ENCODE results near the gene WIPF1.

Gene WIPF1

GRCh38 chr2:174623690-174624089, 26.1 kb upstream of the WIPF1 start:
- DNase-seq (ENCODE audit: extremely low spot score, insufficient read length, low read depth) (no peak), FAIRE-seq (peak; percentile 67)

GRCh38 chr2:174623106-174623637, 25.6 kb upstream of the WIPF1 start:
- DNase-seq (ENCODE audit: extremely low spot score, insufficient read length, low read depth) (no peak), FAIRE-seq (peak; percentile 71)

- no peak for FAIRE-seq
- DNase-seq (ENCODE audit: extremely low spot score, insufficient read length, low read depth), result no peak
Observed at GRCh38 chr2:174621323-174621722, 23.7 kb upstream of the WIPF1 start.

- FAIRE-seq (no peak), DNase-seq (ENCODE audit: extremely low spot score, insufficient read length, low read depth) (no peak)
Observed at GRCh38 chr2:174618179-174618578, 20.6 kb upstream of the WIPF1 start.

GRCh38 chr2:174617718-174618117, 20.1 kb upstream of the WIPF1 start:
- DNase-seq (ENCODE audit: extremely low spot score, insufficient read length, low read depth) (no peak), FAIRE-seq (peak; percentile 31)

- DNase-seq (ENCODE audit: extremely low spot score, insufficient read length, low read depth), result no peak
Observed at GRCh38 chr2:174617120-174617519, 19.5 kb upstream of the WIPF1 start.

GRCh38 chr2:174615871-174616436, 18.4 kb upstream of the WIPF1 start:
- DNase-seq (ENCODE audit: extremely low spot score, insufficient read length, low read depth) (no peak), FAIRE-seq (peak; percentile 69)

More at GRCh38 chr2:174617120-174617519, 19.5 kb upstream of the WIPF1 start:
- FAIRE-seq, result peak; percentile 51

GRCh38 chr2:174614261-174614660, 16.7 kb upstream of the WIPF1 start:
- FAIRE-seq (no peak), DNase-seq (ENCODE audit: extremely low spot score, insufficient read length, low read depth) (no peak)

- DNase-seq (ENCODE audit: extremely low spot score, insufficient read length, low read depth), result no peak
- FAIRE-seq, result no peak
Observed at GRCh38 chr2:174613531-174613930, 15.9 kb upstream of the WIPF1 start.

GRCh38 chr2:174612970-174613369, 15.4 kb upstream of the WIPF1 start:
- DNase-seq (ENCODE audit: extremely low spot score, insufficient read length, low read depth), result no peak
- FAIRE-seq, result peak; percentile 26

GRCh38 chr2:174611854-174612253, 14.2 kb upstream of the WIPF1 start:
- DNase-seq (ENCODE audit: extremely low spot score, insufficient read length, low read depth) (no peak), FAIRE-seq (peak; percentile 65)

- DNase-seq (ENCODE audit: extremely low spot score, insufficient read length, low read depth) (no peak), FAIRE-seq (no peak)
Observed at GRCh38 chr2:174611006-174611405, 13.4 kb upstream of the WIPF1 start.

GRCh38 chr2:174610243-174610995, 12.8 kb upstream of the WIPF1 start:
- DNase-seq (ENCODE audit: extremely low spot score, insufficient read length, low read depth) (no peak), FAIRE-seq (peak; percentile 91)

GRCh38 chr2:174609261-174609660, 11.7 kb upstream of the WIPF1 start:
- FAIRE-seq (no peak), DNase-seq (ENCODE audit: extremely low spot score, insufficient read length, low read depth) (no peak)

GRCh38 chr2:174608866-174609214, 11.2 kb upstream of the WIPF1 start:
- FAIRE-seq, result no peak
- no peak for DNase-seq (ENCODE audit: extremely low spot score, insufficient read length, low read depth)

- FAIRE-seq, result peak; percentile 91
- DNase-seq (ENCODE audit: extremely low spot score, insufficient read length, low read depth), result no peak
Observed at GRCh38 chr2:174607989-174608865, 10.6 kb upstream of the WIPF1 start.

GRCh38 chr2:174607584-174607983, 10.0 kb upstream of the WIPF1 start:
- FAIRE-seq (peak; percentile 48), DNase-seq (ENCODE audit: extremely low spot score, insufficient read length, low read depth) (no peak)

- DNase-seq (ENCODE audit: extremely low spot score, insufficient read length, low read depth), result no peak
- FAIRE-seq, result peak; percentile 77
Observed at GRCh38 chr2:174606336-174606735, 8.7 kb upstream of the WIPF1 start.

GRCh38 chr2:174605687-174606086, 8.1 kb upstream of the WIPF1 start:
- DNase-seq (ENCODE audit: extremely low spot score, insufficient read length, low read depth) (no peak), FAIRE-seq (peak; percentile 47)

GRCh38 chr2:174603280-174603679, 5.7 kb upstream of the WIPF1 start:
- peak; percentile 91 for FAIRE-seq

GRCh38 chr2:174602745-174603144, 5.1 kb upstream of the WIPF1 start:
- FAIRE-seq, result no peak
- no peak for DNase-seq (ENCODE audit: extremely low spot score, insufficient read length, low read depth)

More at GRCh38 chr2:174603280-174603679, 5.7 kb upstream of the WIPF1 start:
- no peak for DNase-seq (ENCODE audit: extremely low spot score, insufficient read length, low read depth)
